GM23338 (cell line): ENCODE measurements around the gene ROBO1.

ENCODE experiments used
- CREB1 ChIP-seq: fragments of 250-450 bp; sonication (Bioruptor Pico); IDR thresholded peaks from 2 replicates; pipeline ENCODE4 v1.5.0; 2020; ENCODE audit warnings: low read depth, mild to moderate bottlenecking, moderate library complexity
- CTCF ChIP-seq, 2 experiments: fragments of 200-600 bp in 1 of 2; sonication (generic) in 1 of 2; conservative IDR thresholded peaks; 2 replicates each; pipeline versions ENCODE4 v1.5.1 to v1.6.1; 2016 to 2017; ENCODE audit warnings: antibody characterized with exemption in 2 of 2, low read depth in 2 of 2, mild to moderate bottlenecking in 2 of 2, moderate library complexity in 1 of 2
- EZH2 ChIP-seq: fragments of 200-600 bp; sonication (generic); IDR thresholded peaks from one replicate; pipeline ENCODE4 v1.8.0; 2017; ENCODE audit warnings: antibody characterized with exemption, mild to moderate bottlenecking, low read depth; ENCODE audit not compliant: unreplicated experiment
- JUNB ChIP-seq: IDR thresholded peaks from one replicate; pipeline ENCODE4 v1.6.1; 2016; ENCODE audit warnings: antibody characterized with exemption; ENCODE audit not compliant: unreplicated experiment
- NANOG ChIP-seq: IDR thresholded peaks from 2 replicates; pipeline ENCODE4 v1.6.1; 2016; ENCODE audit warnings: antibody characterized with exemption, borderline replicate concordance
- POLR2AphosphoS5 ChIP-seq: IDR thresholded peaks from 2 replicates; pipeline ENCODE4 v1.6.1; 2016; ENCODE audit warnings: antibody characterized with exemption, low read depth
- REST ChIP-seq: IDR thresholded peaks from one replicate; pipeline ENCODE4 v1.6.1; 2018; ENCODE audit warnings: antibody characterized with exemption; ENCODE audit not compliant: unreplicated experiment
- STAT1 ChIP-seq: IDR thresholded peaks from one replicate; pipeline ENCODE4 v1.6.1; 2016; ENCODE audit warnings: antibody characterized with exemption; ENCODE audit not compliant: unreplicated experiment

- TF ChIP-seq CTCF (conservative IDR thresholded peaks at IDR 0.05; ENCODE audit: low read depth in 2 of 2) (no peak), REST (no peak), EZH2 (no peak), POLR2AphosphoS5 (no peak), JUNB (no peak), NANOG (no peak), CREB1 (CRISPR knock-in tag) (no peak), STAT1 (no peak)
These were observed 514.5 kb downstream of the ROBO1 start for GRCh38 chr3:79253271-79253670.
